Subcutaneous adipose tissue (tissue), 4 donors: ENCODE data around the gene C20orf204. TPM values are rescaled to one million over a fixed set of nuclear protein-coding genes. Genes with fewer than 3 reads are reported as not detected.

Source experiments
- total RNA-seq, 4 donors: library from RNA; depleted of rRNA; stranded (reverse); fragments of >200 nt; gene quantifications; one replicate each; pipeline ENCODE4 v1.1.0, GENCODE V29; 2016
- TF ChIP-seq, protein P1 (sequence below): fragments of 450-650 bp; IDR thresholded peaks from one replicate; pipeline ENCODE4 v1.5.1; 2016; ENCODE audit warnings: low read depth, mild to moderate bottlenecking, control low read depth, antibody characterized with exemption, moderate library complexity

Gene C20orf204
- total RNA-seq, 4 donors from 2014 or later = 0.17 to 4.0 (median 1.1) TPM

DNA sequence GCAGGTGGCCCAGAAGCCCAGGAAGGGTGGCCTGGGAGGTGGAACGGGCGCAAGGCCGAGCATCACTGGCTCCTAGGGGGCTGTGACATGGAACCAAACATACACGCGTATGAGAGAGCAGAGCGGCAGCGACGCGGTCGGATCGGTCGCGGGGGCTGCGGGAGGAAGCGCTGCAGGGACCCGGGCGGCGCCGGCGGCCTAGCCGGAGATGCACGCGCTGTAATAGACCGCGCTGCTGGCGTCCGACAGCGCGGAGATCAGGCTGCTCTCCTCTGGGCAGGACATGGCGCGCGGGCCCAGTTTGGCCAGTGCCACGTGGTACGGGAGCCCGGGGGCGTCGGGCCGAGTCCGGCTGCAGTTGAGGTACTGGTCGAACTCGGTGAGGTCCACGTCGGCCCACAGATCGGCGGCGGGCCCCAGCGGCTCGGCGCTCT is 12.0 kb downstream of the C20orf204 start:
- TF ChIP-seq, protein P1, sequence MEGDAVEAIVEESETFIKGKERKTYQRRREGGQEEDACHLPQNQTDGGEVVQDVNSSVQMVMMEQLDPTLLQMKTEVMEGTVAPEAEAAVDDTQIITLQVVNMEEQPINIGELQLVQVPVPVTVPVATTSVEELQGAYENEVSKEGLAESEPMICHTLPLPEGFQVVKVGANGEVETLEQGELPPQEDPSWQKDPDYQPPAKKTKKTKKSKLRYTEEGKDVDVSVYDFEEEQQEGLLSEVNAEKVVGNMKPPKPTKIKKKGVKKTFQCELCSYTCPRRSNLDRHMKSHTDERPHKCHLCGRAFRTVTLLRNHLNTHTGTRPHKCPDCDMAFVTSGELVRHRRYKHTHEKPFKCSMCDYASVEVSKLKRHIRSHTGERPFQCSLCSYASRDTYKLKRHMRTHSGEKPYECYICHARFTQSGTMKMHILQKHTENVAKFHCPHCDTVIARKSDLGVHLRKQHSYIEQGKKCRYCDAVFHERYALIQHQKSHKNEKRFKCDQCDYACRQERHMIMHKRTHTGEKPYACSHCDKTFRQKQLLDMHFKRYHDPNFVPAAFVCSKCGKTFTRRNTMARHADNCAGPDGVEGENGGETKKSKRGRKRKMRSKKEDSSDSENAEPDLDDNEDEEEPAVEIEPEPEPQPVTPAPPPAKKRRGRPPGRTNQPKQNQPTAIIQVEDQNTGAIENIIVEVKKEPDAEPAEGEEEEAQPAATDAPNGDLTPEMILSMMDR = no peak

DNA sequence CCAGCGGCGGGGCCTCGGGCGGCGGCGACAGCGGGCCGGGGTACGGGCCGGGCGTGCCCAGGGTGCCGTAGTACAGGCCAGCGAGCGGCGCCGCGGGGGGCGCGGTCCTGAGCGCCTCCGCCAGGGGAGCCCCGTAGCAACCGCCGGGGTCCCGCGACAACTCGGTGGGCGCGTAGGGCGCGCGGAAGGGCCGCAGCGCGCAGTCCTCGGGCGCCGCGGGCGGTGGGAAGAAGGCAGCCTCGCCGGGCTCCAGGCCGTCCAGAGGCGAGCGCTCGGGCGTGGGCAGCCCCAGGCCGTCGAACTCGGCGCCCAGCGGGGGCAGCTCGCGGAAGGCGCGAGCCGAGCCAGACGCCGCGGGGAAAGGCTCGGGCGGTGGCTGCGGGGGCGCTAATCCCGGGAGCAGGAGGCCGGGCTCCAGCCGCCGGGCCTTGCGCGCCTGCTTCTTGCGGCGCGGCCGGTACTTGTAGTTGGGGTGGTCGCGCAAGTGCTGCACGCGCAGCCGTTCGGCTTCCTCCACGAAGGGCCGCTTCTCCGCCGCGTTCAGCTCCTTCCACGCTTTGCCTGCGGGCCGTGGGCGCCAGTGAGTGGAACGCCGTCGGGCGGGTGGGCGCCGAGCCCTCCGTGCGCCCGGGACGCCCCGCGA is 12.5 kb downstream of the C20orf204 start:
- TF ChIP-seq, protein P1 = no peak

DNA sequence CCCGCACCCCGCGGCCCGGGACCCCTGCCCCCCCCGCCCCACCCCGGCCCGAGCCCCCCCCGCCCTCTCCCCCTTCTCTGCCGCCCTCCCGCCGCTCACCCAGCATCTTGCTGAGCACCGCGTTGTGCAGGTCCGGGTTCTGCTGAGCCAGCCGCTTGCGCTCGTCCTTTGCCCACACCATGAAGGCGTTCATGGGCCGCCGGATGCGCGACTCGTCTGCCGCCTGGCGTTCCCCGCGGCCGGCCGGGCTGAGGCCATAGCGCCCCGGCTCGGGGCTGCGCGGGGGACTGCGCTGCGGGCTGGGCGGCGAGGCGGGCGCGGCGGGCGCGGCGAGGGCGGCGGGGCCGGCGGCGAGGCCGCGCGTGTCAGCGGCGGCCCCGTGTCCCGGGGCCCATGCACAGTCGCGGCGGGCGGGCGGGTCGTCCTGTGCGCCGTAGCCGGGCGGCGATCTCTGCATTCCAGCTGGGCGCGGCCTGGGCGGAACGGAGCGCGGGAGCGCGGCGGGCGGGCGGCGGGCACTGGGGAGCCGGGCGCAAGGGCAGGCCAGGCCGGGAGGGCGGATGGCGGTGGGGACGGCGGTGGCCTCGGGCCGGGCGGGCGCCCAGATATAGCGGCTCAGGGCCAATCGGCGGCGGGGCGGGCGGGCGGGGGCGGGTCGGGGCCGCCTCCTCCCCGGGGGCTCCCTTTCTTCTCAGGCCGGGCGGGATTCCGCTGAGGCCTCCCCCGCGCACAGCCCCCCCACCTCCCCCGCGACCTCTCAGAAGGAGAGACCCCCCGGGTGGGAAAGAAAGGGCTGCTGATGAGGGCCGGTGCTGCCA is 13.3 kb downstream of the C20orf204 start, which contains the start of gene SOX18:
Gene SOX18, minus strand, starts transcription at position 580 of the 818 bp plus-strand sequence. Its CDS starts 123 bp downstream, at position 457.
- TF ChIP-seq, protein P1 = no peak

DNA sequence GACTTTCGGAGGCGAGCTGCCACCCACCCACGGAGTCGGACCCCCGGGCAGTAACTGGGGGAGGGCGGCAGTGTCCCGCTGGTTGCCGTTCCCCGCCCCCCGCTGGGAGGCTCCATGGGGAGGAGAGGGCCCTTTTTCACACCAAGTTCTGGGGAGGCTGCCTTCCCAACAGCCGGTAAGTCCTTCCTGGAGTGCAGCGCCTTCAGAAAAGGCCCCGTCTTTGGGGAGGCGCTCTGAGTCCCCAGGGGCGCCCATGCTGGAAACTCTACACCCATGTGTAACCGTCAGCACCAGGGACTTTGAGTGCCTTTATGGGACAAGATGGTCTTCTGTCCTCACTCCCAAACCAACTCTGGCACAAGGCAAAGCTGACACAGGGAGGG is 13.9 kb downstream of the C20orf204 start:
- TF ChIP-seq, protein P1 = no peak

DNA sequence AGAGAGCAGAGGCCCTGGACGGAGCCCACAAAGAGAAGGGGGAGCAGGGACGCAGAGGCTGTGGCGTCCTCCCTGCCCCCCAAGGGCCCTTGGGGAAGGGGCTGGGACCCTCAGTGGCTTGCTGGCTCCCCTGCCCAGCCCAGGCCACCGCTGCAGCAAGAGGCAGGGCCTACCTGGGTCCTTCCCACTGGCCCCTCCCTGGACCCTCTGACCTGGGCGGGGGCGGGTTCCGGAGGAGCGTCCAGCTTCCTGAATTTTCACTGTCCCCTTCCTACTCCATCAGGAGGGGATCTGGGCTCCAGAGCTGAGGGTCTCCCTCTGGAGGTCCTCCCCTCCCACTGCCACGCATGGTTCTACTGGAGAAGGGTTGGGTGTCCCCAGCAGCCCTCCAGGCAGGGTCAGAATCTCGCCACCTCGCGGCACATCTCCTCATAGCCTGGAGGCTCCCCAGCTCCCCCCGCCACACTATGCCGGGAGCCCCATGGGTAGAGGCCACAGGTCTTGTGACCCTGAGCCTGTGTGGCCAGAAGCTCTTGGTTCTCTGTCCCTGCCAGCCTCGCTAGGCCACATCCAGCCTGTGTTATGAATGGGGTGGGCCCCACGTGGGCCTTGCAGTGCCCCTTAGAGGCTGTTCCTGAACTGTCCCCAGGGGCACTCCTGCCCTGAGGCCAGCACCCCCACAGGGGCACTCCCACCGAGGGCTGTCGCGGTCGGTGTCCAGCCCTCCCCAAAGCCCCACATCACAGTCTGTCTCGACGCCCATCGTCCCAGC is 14.5 kb downstream of the C20orf204 start:
- TF ChIP-seq, protein P1 = no peak

DNA sequence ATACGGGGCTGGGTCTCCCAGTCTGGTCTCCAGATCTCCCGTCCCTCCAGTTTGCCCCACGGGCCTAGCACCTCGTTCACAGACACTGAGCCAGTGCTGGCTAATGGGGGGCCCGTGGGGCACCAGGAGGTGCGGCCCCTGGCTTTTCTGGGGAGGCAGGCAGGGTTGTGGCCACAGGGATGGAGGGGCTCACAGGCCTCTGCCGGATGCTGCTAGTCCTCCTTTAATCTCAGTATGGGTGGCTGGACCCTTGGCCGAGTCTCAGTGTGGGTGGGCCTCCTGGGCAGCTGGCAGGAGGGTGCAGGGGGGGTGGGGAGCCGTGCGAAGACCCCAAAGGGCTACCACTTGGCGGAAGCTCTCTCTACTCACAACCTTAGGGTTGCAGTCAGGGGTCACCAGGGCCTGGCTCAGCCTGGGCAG is 15.1 kb downstream of the C20orf204 start:
- TF ChIP-seq, protein P1 = no peak
